ENCODE measurements around the gene PHC3.

PHC3 gene

GRCh38 chr3:170109579-170110293 lies 71.8 kb downstream of the PHC3 start:
- Histone ChIP-seq H3K27ac (ENCODE audit: insufficient read depth in 1 of 2, low read depth in 1 of 2, low read length in 2 of 2, poor library complexity in 1 of 2, severe bottlenecking in 2 of 2) (peak overlapping the region in 1 of 2 experiments; percentile 6), H3K9me3 (ENCODE audit: control extremely low read depth in 1 of 5, control insufficient read depth in 4 of 5, insufficient read depth in 2 of 5, low read depth in 1 of 5, low read length in 4 of 5) (no peaks in the 10 kb centered on the region), H3K36me3 (ENCODE audit: control insufficient read depth in 4 of 4, insufficient read depth in 4 of 4, low read length in 3 of 4) (peaks cover 6 to 59% (median 29%) of the 10 kb centered on the region in 4 experiments), H3K27me3 (replicated peaks in 2 of 5; ENCODE audit: control insufficient read depth in 4 of 5, insufficient read depth in 5 of 5, low read length in 4 of 5) (no peaks in the 10 kb centered on the region), H3K4me3 (ENCODE audit: control insufficient read depth in 1 of 7, extremely low read depth in 1 of 7, insufficient read depth in 4 of 7, low read depth in 2 of 7, low read length in 6 of 7) (no peak overlapping the region), H3K4me1 (ENCODE audit: control extremely low read depth in 1 of 4, control insufficient read depth in 4 of 4, insufficient read depth in 4 of 4, low read length in 3 of 4) (peaks cover 0 to 5% (median 2%) of the 10 kb centered on the region in 4 experiments)
- DNase-seq: no peak
- ChIA-PET CTCF (interaction anchor here (0.9 kb wide), 1 partner anchor 10 kb away, joined by 3 read pairs; no protein-coding TSS in a partner anchor), POLR2A (no interaction called here)
- 59% methylated on average over 2 of the region's 2 CpGs for WGBS (ENCODE audit: insufficient coverage)

- peaks cover 0 to 5% (median 2%) of the 10 kb centered on the region in 4 experiments for H3K4me1 ChIP-seq (ENCODE audit: control extremely low read depth in 1 of 4, control insufficient read depth in 4 of 4, insufficient read depth in 4 of 4, low read length in 3 of 4)
- no peak overlapping the region for H3K4me3 ChIP-seq (ENCODE audit: control insufficient read depth in 1 of 7, extremely low read depth in 1 of 7, insufficient read depth in 4 of 7, low read depth in 2 of 7, low read length in 6 of 7)
- no peaks in the 10 kb centered on the region for H3K9me3 ChIP-seq (ENCODE audit: control extremely low read depth in 1 of 5, control insufficient read depth in 4 of 5, insufficient read depth in 2 of 5, low read depth in 1 of 5, low read length in 4 of 5)
- POLR2A ChIA-PET: no interaction called here
- peaks cover 9 to 60% (median 27%) of the 10 kb centered on the region in 4 experiments for H3K36me3 ChIP-seq (ENCODE audit: control insufficient read depth in 4 of 4, insufficient read depth in 4 of 4, low read length in 3 of 4)
- DNase-seq: no peak
- CTCF ChIA-PET: interaction anchor here (0.9 kb wide), 1 partner anchor 9 kb away, joined by 3 read pairs; no protein-coding TSS in a partner anchor
- WGBS (ENCODE audit: insufficient coverage): 100% methylated on average over 1 of the region's 3 CpGs
- no peaks in the 10 kb centered on the region for H3K27me3 ChIP-seq (replicated peaks in 2 of 5; ENCODE audit: control insufficient read depth in 4 of 5, insufficient read depth in 5 of 5, low read length in 4 of 5)
- no peak overlapping the region for H3K27ac ChIP-seq (ENCODE audit: insufficient read depth in 1 of 2, low read depth in 1 of 2, low read length in 2 of 2, poor library complexity in 1 of 2, severe bottlenecking in 2 of 2)
These were observed 72.6 kb downstream of the PHC3 start for GRCh38 chr3:170108955-170109354.

- H3K4me1 ChIP-seq (ENCODE audit: control extremely low read depth in 1 of 4, control insufficient read depth in 4 of 4, insufficient read depth in 4 of 4, low read length in 3 of 4): peaks cover 0 to 5% (median 2%) of the 10 kb centered on the region in 4 experiments
- no peaks in the 10 kb centered on the region for H3K9me3 ChIP-seq (ENCODE audit: control extremely low read depth in 1 of 5, control insufficient read depth in 4 of 5, insufficient read depth in 2 of 5, low read depth in 1 of 5, low read length in 4 of 5)
- no CpG with 5 or more reads among the region's 1 CpG for WGBS (ENCODE audit: insufficient coverage)
- H3K4me3 ChIP-seq (ENCODE audit: control insufficient read depth in 1 of 7, extremely low read depth in 1 of 7, insufficient read depth in 4 of 7, low read depth in 2 of 7, low read length in 6 of 7): no peak overlapping the region
- H3K27me3 ChIP-seq (replicated peaks in 2 of 5; ENCODE audit: control insufficient read depth in 4 of 5, insufficient read depth in 5 of 5, low read length in 4 of 5): no peaks in the 10 kb centered on the region
- H3K36me3 ChIP-seq (ENCODE audit: control insufficient read depth in 4 of 4, insufficient read depth in 4 of 4, low read length in 3 of 4): peaks cover 7 to 58% (median 24%) of the 10 kb centered on the region in 4 experiments
- no peak overlapping the region for H3K27ac ChIP-seq (ENCODE audit: insufficient read depth in 1 of 2, low read depth in 1 of 2, low read length in 2 of 2, poor library complexity in 1 of 2, severe bottlenecking in 2 of 2)
- CTCF ChIA-PET: no interaction called here
- DNase-seq: no peak
- POLR2A ChIA-PET: no interaction called here
These were observed 73.6 kb downstream of the PHC3 start for GRCh38 chr3:170107941-170108340.

- peaks cover 10 to 65% (median 38%) of the 10 kb centered on the region in 4 experiments for H3K36me3 ChIP-seq (ENCODE audit: control insufficient read depth in 4 of 4, insufficient read depth in 4 of 4, low read length in 3 of 4)
- no peak overlapping the region for H3K4me3 ChIP-seq (ENCODE audit: control insufficient read depth in 1 of 7, extremely low read depth in 1 of 7, insufficient read depth in 4 of 7, low read depth in 2 of 7, low read length in 6 of 7)
- no peaks in the 10 kb centered on the region for H3K27me3 ChIP-seq (replicated peaks in 2 of 5; ENCODE audit: control insufficient read depth in 4 of 5, insufficient read depth in 5 of 5, low read length in 4 of 5)
- ChIA-PET POLR2A (no interaction called here), CTCF (interaction anchor here (1.0 to 3.1 kb wide), 2 partner anchors 11 to 15 kb away, joined by 5 to 19 read pairs; no protein-coding TSS in a partner anchor)
- no peak for DNase-seq
- H3K27ac ChIP-seq (ENCODE audit: insufficient read depth in 1 of 2, low read depth in 1 of 2, low read length in 2 of 2, poor library complexity in 1 of 2, severe bottlenecking in 2 of 2): no peak overlapping the region
- H3K4me1 ChIP-seq (ENCODE audit: control extremely low read depth in 1 of 4, control insufficient read depth in 4 of 4, insufficient read depth in 4 of 4, low read length in 3 of 4): no peaks in the 10 kb centered on the region
- no peaks in the 10 kb centered on the region for H3K9me3 ChIP-seq (ENCODE audit: control extremely low read depth in 1 of 5, control insufficient read depth in 4 of 5, insufficient read depth in 2 of 5, low read depth in 1 of 5, low read length in 4 of 5)
- WGBS (ENCODE audit: insufficient coverage): 98% methylated on average over 8 of the region's 8 CpGs
These were observed 79.1 kb downstream of the PHC3 start for GRCh38 chr3:170102431-170102830.

GRCh38 chr3:170100944-170101343 lies 80.6 kb downstream of the PHC3 start:
- H3K4me1 ChIP-seq (ENCODE audit: control extremely low read depth in 1 of 4, control insufficient read depth in 4 of 4, insufficient read depth in 4 of 4, low read length in 3 of 4): no peaks in the 10 kb centered on the region
- no peaks in the 10 kb centered on the region for H3K9me3 ChIP-seq (ENCODE audit: control extremely low read depth in 1 of 5, control insufficient read depth in 4 of 5, insufficient read depth in 2 of 5, low read depth in 1 of 5, low read length in 4 of 5)
- POLR2A ChIA-PET: no interaction called here
- DNase-seq: no peak
- CTCF ChIA-PET: interaction anchor here (1.3 to 3.1 kb wide), 3 partner anchors 10 to 62 kb away, joined by 3 to 19 read pairs (median 3); no protein-coding TSS in a partner anchor
- no peak overlapping the region for H3K27ac ChIP-seq (ENCODE audit: insufficient read depth in 1 of 2, low read depth in 1 of 2, low read length in 2 of 2, poor library complexity in 1 of 2, severe bottlenecking in 2 of 2)
- peaks cover 14 to 71% (median 47%) of the 10 kb centered on the region in 4 experiments for H3K36me3 ChIP-seq (ENCODE audit: control insufficient read depth in 4 of 4, insufficient read depth in 4 of 4, low read length in 3 of 4)
- H3K27me3 ChIP-seq (replicated peaks in 2 of 5; ENCODE audit: control insufficient read depth in 4 of 5, insufficient read depth in 5 of 5, low read length in 4 of 5): no peaks in the 10 kb centered on the region
- no peak overlapping the region for H3K4me3 ChIP-seq (ENCODE audit: control insufficient read depth in 1 of 7, extremely low read depth in 1 of 7, insufficient read depth in 4 of 7, low read depth in 2 of 7, low read length in 6 of 7)
- no CpG with 5 or more reads among the region's 1 CpG for WGBS (ENCODE audit: insufficient coverage)

GRCh38 chr3:170098753-170099152 lies 82.8 kb downstream of the PHC3 start:
- Histone ChIP-seq H3K36me3 (ENCODE audit: control insufficient read depth in 4 of 4, insufficient read depth in 4 of 4, low read length in 3 of 4) (peaks cover 12 to 83% (median 53%) of the 10 kb centered on the region in 4 experiments), H3K27ac (ENCODE audit: insufficient read depth in 1 of 2, low read depth in 1 of 2, low read length in 2 of 2, poor library complexity in 1 of 2, severe bottlenecking in 2 of 2) (no peak overlapping the region), H3K9me3 (ENCODE audit: control extremely low read depth in 1 of 5, control insufficient read depth in 4 of 5, insufficient read depth in 2 of 5, low read depth in 1 of 5, low read length in 4 of 5) (no peaks in the 10 kb centered on the region), H3K4me1 (ENCODE audit: control extremely low read depth in 1 of 4, control insufficient read depth in 4 of 4, insufficient read depth in 4 of 4, low read length in 3 of 4) (no peaks in the 10 kb centered on the region), H3K4me3 (ENCODE audit: control insufficient read depth in 1 of 7, extremely low read depth in 1 of 7, insufficient read depth in 4 of 7, low read depth in 2 of 7, low read length in 6 of 7) (no peak overlapping the region), H3K27me3 (replicated peaks in 2 of 5; ENCODE audit: control insufficient read depth in 4 of 5, insufficient read depth in 5 of 5, low read length in 4 of 5) (no peaks in the 10 kb centered on the region)
- ChIA-PET POLR2A (no interaction called here), CTCF (interaction anchor here (1.9 kb wide), 1 partner anchor 14 kb away, joined by 5 read pairs; no protein-coding TSS in a partner anchor)
- WGBS (ENCODE audit: insufficient coverage): no CpG with 5 or more reads among the region's 1 CpG
- no peak for DNase-seq

GRCh38 chr3:170096342-170096741 lies 85.2 kb downstream of the PHC3 start:
- peaks cover 12 to 77% (median 50%) of the 10 kb centered on the region in 4 experiments for H3K36me3 ChIP-seq (ENCODE audit: control insufficient read depth in 4 of 4, insufficient read depth in 4 of 4, low read length in 3 of 4)
- no peaks in the 10 kb centered on the region for H3K27me3 ChIP-seq (replicated peaks in 2 of 5; ENCODE audit: control insufficient read depth in 4 of 5, insufficient read depth in 5 of 5, low read length in 4 of 5)
- H3K27ac ChIP-seq (ENCODE audit: insufficient read depth in 1 of 2, low read depth in 1 of 2, low read length in 2 of 2, poor library complexity in 1 of 2, severe bottlenecking in 2 of 2): no peak overlapping the region
- CTCF ChIA-PET: no interaction called here
- no peak for DNase-seq
- 100% methylated on average over 2 of the region's 3 CpGs for WGBS (ENCODE audit: insufficient coverage)
- H3K4me1 ChIP-seq (ENCODE audit: control extremely low read depth in 1 of 4, control insufficient read depth in 4 of 4, insufficient read depth in 4 of 4, low read length in 3 of 4): no peaks in the 10 kb centered on the region
- no peak overlapping the region for H3K4me3 ChIP-seq (ENCODE audit: control insufficient read depth in 1 of 7, extremely low read depth in 1 of 7, insufficient read depth in 4 of 7, low read depth in 2 of 7, low read length in 6 of 7)
- POLR2A ChIA-PET: no interaction called here
- H3K9me3 ChIP-seq (ENCODE audit: control extremely low read depth in 1 of 5, control insufficient read depth in 4 of 5, insufficient read depth in 2 of 5, low read depth in 1 of 5, low read length in 4 of 5): no peaks in the 10 kb centered on the region
